ENCODE results near the gene CHD9.

Gene CHD9

DNA sequence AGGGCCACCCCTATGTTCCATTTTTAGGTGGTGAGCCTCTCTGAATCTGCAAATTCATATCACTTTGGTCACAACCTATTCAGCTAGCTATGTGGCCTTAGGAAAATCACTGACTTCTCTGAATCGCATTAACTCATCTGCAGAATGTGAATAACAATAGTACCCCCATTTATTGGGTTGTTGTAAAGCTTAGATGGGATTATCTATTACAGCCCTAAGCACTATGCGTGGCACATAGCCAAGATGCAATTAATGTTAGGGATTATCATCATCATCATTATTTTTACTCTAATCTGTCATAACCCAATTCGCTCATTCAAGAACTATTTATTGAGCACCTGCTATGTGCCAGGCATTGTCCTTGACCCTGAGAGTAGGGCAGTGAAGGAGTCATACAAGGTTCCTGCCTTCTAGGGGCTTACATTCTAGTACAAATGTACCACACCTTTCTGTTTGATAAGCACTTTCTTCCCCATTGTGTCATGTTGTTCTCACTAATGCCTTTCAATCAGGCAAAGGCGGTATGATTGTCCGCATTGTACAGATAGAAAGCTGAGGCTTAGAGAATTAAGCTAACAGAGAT is 38.5 kb downstream of the CHD9 start:
- no peak for DNase-seq

DNA sequence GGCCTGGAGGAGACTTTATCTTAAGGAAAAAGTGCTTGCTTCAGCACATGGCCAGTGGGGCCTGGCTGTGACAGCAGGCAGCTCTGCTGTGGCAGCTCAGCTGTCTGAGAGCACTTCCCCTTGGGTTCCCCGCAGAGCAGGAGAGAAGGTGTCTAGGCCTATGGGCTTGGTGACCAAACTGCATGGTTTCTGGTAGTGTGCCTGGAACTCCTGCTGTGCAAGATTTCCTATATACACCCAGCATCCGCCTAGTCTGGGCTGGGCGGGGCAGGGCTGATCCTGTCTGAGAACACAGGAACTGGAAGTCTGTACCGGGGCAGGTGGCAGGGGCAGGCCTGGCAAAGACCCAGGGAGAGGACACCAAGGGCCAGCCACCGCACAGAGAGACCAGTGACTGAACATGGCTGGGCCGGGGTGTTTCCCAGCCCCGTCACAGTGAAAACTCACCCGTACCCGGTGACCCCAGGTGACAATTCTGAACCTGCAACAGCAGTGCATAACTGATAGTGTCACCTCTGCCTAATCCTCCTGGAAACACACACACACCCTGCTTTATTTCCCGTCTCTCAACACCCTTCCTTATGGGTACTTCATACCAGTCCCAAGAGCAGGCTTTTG is 39.3 kb downstream of the CHD9 start:
- DNase-seq, result peak in 24 of 56 donors; percentile 5 to 54 (median 21)

DNA sequence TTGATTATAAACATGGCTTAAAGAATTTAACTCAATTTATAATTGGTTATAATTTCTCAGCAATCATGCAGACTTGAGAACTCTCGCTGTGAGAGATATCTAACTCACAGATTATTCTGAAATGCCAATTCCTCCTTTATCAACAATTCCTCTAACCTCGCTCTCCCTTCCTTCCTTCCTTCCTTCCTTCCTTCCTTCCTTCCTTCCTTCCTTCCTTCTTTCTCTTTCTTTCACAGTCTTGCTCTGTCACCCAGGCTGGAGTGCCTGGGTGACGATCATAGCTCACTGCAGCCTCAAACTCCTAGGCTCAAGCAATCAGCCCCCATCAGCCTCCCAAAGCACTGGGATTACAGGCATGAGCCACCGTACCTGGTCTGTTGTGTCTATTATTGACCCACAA is 42.4 kb downstream of the CHD9 start:
- no peak for DNase-seq

DNA sequence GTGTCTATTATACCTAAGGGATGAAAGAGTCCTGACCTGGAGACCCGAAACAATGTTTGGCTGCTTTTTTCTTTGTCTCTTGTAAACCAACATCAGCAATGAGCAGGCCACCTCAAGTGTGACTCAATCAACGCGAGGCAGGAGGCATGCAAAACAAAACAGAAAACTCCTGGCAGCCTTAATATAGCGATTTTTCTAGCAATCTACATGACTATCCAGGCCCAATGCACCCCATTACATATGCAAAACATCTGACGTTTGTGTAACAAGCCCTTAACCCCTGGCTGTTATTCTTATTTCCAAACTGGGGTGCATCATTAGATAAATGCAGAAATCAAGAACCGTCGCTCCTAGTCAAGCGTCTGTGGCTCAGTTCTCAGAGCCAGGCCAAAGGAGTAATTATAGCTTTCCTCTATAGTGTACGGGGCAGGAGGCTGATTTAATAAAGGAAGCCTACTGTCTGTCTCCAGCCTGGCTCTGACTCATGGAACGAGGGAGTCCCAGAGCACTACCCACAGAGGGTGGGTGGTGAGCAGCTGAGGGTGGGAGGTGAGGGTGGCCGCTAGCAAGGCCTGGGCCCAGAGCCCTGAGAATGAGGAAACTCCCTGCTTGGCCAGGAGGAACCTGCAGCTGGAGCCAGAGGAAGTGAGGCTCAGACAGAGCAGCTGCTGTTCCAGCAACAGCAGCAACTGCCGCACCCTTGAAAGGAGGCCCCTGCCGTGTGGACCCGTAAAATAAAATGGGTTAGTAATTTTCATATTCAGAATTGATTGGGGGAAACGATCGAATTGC is 43.9 kb downstream of the CHD9 start:
- peak in 49 of 56 donors; percentile 17 to 82 (median 57) for DNase-seq

DNA sequence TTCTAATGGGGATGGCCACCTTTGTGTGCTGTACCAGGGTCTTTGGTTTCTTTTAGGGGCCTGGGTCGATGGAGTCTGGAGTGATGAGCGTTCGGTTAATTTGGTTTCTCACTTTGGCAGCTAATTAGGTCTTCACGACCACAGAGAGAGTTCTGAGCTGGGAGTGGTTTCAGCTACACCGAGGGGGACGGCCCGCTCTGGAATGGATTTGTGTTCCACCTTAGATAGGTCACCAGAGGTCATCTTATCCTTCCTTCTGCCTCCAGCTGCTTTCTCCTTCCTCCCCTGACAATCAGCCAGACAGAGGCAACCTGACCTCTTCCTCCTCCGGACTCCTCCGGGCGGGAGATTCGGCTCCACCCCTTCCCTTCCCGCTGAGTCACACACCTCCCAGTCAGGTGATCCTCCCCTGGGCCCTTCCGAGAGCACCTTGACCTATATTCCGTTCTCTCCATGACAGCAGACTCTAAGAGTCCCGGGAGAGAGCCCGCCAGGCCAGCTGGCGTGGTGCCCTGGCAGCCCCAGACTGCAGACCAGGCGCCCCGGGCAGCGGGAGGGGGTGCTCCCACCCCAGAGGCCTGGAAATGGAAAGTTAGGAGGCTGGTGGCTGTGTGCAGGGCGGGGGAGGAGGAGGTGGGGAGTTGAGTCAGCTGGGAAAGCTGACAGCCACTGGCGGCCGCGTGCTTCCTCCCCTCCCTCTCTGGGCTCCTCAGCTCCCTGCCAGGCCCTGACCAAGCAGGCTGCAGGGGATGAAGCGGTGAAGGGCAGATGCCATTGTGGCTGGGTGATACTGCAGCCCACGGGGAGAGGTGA is 44.7 kb downstream of the CHD9 start:
- peak in 55 of 56 donors; percentile 46 to 92 (median 83) for DNase-seq

DNA sequence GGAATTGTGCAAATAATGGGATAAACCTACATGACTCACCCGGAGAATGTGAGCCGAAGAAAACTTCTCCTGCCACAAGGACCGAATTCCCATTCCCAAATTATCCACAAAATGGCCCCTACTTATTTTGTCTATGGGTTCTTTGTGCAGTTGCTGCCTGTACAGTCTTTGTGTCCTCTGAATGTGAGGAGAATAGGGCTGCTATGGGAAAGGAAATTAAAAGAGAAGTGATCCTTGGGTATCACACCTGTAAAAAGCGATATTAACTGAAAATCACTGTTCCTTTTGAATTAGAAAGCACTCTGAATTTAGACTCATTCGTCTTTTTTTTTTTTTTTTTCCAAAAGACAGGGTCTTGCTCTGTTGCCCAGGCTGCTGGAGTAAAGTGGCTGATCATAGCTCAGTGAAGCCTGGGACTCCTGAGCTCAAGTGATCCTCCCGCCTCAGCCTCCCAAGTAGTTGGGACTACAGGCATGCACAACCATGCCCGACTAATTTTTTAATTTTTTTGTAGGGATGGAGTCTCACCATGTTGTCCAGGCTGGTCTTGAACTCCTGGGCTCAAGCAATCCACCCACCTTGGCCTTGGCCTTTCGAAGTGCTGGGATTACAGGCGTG is 45.4 kb downstream of the CHD9 start:
- no peak for DNase-seq

DNA sequence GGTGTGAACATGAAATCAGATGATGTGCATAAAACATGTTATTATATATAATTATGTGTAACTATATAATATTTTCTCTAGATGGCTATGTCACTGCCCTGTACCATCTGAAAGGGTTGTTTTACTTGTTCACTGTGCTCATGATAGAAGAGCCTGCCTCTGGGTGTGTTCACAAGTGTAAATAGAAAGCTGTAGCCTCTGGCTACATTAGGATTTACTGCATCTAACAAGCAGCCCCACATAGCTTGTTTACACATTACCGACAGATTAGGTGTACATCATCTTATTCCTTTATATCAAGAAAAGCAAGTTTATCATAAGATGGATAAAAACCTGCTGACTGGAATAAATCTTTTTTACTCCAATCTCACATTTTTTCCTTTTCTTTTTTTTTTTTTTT is 46.1 kb downstream of the CHD9 start:
- DNase-seq, result no peak

DNA sequence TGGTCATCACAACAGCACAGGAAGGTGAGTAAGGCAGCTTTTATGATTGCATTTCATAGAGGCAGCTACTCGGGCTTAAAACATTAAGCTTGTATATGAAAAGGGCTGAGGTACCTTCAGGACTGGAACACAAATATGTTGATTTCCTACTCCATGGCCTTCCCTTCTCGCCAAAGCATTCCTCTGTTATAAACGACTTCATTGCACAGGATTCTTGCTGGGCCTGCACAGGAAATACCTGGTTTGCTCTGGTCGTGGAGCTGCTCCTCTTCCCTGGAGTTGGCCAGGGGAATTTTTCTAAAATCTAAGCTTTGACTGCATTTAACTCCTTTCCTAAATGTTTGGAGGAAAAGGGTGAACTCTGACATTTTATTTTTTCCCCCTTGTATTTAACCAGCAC is 49.0 kb downstream of the CHD9 start:
- no peak for DNase-seq

DNA sequence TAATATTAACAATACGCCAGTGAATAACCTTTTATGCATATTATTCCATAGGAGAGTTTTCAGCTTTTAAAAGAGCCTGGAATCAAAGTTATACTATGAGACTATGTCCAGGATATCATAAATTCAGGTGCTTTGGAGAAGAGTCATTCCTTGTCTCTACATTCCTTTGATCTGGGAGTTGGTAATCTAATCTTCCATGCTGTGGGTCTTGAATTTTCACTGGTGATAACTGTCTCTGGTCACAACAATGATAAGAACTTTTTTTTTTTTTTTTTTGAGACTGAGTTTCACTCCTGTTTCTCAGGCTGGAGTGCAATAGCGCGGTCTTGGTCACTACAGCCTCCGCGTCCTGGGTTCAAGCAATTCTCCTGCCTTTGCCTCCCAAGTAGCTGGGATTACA is 50.8 kb downstream of the CHD9 start:
- no peak for DNase-seq

DNA sequence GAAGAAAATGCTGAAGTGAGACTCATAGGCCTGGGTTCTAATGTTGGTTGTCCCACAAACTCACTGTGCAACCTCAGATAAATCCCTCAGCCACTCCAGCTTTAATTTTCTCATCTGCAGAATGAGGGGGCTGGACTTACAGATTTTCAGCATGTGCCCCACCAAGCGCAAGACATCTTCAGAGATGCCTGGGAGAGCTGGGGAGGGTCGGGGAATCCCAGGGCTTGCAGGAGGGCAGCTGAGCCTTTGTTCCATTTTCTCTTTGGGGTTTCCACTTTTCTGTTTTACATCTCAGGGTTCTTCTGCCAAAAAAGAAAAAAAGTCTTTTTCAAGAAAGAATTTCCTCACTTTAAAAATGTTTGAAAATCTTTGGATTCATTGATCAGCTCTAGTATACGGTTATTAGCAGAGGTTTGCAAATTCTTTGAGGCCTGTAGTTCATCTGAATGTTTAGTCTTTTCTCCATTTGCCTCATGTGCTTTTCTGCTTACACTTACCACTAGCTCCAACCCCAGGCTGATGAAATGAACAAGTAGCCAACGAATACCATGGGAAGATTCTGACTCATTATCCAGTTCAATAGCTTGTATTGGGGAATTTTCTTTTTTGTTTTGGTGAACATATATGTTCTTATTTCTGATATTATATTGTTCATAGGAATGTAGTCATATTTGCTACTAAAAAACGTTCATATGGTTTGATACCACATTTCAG is 56.4 kb downstream of the CHD9 start:
- no peak for DNase-seq

DNA sequence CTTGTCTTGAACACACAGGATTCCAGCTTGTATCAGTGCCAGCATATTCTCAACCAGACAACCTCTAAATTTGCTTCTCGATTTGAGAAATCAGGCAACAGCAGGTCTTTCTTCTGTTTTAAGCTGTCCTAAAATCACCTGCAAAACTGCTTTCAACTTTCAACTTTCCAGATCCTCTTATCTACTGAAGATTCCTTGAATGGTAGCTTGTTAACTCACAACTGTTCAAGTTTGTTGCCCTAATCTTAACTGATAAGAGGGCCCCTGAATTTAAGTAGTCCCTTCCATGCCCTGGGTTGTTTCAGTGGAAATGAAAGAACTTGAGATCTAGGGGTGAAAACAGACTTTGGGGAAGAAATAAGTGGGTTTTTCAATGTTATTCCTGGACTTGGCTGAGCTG is 57.2 kb downstream of the CHD9 start:
- DNase-seq, result no peak

DNA sequence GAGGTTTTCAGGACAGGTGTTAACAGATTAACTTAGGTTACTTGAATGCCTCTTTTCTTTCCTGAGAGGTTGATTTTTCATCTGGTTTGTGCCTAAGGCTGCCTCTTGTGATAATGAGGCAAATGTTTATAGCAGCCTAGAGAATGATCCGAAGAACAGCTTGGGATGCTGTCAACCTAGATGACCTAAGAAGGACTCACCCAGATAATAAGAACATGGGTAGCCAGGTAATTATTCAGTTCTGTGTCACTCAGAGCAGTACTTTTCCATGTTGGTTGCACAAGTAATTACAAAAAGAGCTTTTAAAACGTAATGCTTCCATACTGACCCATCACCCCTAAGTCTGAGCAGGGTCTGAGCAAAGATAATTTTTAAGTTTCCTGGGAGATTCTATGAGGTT is 60.3 kb downstream of the CHD9 start:
- DNase-seq, result no peak

DNA sequence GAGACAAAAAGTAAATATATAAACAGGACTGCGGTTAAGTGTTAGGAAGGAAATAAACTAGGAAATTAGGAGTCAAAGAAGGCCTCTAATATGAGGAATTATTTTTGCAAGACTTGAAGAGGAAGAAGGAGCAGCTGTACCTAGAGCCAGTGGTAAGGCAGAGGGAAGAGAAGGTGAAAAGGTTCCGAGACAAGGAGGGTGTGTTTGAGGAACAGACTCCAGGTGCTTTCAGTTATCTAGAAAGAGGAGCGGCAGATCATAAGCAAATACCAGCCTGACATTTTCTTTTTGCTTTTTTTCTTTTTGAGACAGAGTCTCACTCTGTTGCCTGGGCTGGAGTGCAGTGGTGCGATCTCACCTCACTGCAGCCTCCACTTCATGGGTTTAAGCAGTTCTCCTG is 61.0 kb downstream of the CHD9 start:
- DNase-seq, result no peak

DNA sequence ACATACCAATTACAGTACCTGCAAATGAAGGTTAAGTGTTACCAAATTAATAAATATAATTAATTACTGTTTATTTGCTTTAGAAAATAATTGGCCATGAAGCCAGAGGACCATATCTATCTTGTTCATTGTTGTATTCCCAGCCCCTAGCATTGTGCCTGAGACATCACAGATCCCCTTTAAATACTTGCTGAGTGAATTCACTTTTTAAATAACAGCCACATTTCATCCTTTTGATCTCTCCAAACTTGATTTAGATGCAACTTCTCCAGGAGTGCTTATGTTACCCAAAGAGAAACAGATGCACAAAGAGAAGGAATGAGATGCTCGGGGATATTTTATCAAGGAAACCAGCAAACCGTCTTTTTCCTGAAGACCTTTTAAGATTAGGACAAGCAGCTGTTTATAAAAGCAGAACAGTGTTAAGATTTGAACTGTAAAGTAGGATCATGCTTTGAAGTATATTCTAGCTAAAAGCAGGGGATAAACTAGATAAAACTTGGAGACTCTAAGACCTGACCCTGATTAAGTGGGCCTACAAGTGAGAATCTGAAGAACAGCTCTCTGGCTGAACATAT is 66.3 kb downstream of the CHD9 start:
- DNase-seq, result no peak

DNA sequence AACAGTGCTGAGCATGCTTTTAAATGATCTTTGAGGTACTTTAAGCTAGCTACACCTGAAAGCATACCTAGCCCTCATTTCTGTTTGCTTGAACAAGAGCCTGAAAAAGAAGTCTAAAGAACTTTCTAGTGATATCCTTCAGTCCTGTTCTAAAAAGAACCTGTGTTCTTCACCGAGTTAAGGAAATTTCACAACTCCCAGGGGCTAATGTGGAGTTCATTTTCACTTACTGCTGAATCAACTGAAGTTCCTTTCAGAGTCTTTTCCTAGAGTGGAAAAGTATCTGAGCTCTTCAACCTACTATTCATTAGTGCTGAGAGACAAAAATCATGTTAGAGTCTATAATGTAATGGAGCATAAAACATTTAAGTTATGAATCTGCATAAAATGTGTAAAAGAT is 66.9 kb downstream of the CHD9 start:
- DNase-seq, result no peak

DNA sequence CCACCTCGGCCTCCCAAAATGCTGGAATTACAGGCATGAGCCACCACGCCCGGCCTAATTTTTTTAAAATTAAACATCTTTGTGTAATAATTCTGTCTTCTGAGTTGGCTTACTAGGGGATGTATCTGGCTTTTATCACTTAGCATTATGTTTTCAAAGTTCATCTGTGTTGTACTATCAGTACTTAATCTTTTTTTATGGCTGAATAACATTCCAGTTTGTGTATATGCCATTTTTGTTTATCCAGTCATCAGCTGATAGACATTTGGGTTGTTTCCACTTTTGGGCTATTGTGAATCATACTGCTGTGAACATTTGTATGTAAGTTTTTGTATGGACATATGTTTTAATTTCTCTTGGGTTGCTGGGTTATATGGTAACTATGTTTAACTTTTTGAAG is 69.0 kb downstream of the CHD9 start:
- no peak for DNase-seq

DNA sequence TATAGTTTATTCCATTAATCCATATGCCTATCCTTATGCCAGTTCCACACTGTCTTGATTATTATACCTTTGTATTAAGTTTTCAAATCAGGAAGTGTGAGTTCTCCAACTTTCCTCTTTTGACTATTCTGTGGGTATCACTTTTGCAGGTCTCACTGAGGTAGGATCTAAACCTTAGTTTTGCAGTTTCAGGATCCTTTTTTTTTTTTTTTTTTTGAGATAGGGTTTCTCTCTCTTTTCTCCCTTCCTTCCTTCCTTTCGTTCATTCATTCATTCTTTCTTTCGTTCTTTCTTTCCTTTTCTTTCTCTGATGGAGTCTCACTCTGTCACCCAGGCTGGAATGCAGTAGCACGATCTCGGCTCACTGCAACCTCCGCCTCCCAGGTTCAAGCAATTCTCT is 71.6 kb downstream of the CHD9 start:
- no peak for DNase-seq

DNA sequence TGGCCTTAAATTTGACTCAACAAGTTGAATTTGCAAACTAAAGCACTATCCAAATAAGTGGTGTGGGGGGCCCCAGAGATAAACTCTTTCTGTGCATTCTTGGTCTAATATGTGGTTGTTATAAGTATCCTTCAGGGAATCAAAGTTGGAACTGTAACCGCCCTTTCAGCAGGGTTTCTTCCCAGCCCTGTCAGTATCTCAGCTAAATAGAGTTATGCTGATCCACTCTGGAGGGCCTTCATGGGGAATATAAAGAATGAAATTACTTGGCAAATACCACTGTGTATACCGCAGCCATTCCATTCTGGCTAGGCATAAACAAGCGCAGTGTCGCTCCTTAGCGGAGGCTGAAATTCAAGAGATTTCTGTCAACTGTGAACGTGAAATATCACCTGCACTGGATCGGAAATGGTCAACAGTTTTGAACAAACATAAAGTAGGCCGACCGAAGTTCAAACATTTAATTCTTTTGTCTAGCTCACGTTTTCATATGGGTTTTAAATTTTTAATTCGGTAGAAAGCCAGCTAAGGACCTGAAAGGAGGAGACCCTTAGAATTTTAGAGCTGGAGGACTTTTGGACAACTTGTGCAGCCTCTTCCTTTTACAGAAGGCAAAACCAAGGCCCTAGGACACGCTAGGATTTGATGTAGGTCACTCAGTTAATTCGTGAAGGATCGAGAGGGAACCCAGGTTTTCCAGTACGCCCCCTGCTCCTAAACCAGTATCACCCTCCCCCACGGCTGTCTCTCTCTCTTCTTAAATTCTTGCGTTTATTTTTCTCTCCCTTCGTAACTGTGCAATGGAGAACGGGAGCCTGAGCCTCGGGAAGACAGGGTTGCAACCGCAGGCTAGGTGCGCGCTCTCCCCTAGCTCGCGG is 74.7 kb downstream of the CHD9 start:
- DNase-seq, result peak in 4 of 56 donors; percentile 14 to 51 (median 38)
